ENCODE results near the gene LAMA4.

The LAMA4 gene

DNA sequence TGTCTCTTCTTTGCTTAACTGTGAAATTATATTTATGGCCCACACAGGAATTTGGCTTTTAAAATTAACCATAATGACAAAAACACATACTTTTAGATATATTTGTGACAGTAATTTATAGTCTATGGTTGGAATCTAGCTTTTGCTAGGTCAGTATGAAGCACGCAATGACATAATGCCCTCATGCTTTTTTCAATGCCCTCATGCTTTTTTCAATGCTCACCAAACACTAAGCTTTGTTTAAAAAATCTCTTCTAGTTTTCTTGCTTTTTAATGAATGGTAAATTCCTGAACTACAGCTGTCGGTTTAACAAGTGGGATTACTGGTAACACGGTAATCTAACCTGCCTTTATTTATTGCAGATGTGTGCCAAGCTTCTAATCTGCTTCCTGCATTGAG lies 187.8 kb downstream of the LAMA4 start:
- H3K4me1 ChIP-seq: no peaks in the 10 kb centered on the region
- H3K27ac ChIP-seq: no peak overlapping the region
- H3K27me3 ChIP-seq: no peaks in the 10 kb centered on the region
- no peak for DNase-seq
- peaks cover 8 to 26% (median 12%) of the 10 kb centered on the region in 3 donors for H3K36me3 ChIP-seq
- no peaks in the 10 kb centered on the region for H3K9me3 ChIP-seq
- TF ChIP-seq, protein P1, sequence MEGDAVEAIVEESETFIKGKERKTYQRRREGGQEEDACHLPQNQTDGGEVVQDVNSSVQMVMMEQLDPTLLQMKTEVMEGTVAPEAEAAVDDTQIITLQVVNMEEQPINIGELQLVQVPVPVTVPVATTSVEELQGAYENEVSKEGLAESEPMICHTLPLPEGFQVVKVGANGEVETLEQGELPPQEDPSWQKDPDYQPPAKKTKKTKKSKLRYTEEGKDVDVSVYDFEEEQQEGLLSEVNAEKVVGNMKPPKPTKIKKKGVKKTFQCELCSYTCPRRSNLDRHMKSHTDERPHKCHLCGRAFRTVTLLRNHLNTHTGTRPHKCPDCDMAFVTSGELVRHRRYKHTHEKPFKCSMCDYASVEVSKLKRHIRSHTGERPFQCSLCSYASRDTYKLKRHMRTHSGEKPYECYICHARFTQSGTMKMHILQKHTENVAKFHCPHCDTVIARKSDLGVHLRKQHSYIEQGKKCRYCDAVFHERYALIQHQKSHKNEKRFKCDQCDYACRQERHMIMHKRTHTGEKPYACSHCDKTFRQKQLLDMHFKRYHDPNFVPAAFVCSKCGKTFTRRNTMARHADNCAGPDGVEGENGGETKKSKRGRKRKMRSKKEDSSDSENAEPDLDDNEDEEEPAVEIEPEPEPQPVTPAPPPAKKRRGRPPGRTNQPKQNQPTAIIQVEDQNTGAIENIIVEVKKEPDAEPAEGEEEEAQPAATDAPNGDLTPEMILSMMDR (IDR thresholded peaks at IDR 0.05): no peak
- intact Hi-C loops (cut with DNase I; ENCODE audit: low total_unique reads): no loop called here
- H3K4me3 ChIP-seq: no peak overlapping the region

DNA sequence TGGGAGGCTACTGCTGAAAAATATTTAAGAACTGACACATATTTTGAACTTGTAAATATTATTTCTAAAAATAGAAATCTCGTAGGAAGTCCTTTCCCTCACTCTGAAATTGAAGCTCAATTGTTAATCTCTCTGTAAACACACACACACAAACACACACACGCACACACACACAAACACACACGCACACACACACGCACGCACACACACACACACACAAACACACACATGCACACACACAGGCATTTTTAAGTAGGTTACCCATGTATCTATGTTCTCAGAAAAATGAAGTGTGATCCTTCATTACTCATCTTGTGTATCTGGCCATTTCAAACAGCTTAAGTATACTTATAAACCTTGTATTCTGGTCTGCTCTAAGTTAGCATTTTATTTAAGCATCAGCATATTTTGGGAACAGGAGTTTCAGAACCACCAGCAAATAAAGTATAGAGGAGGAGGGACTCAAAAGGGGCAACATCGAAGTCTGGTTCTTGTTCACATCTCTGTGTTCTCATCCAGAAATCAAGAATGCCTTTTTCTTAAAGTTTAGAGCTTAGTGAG lies 188.9 kb downstream of the LAMA4 start:
- TF ChIP-seq, protein P1 (IDR thresholded peaks at IDR 0.05): no peak
- no peaks in the 10 kb centered on the region for H3K27me3 ChIP-seq
- no peaks in the 10 kb centered on the region for H3K9me3 ChIP-seq
- H3K27ac ChIP-seq: no peak overlapping the region
- DNase-seq: no peak
- intact Hi-C loops (cut with DNase I; ENCODE audit: low total_unique reads): no loop called here
- peaks cover 0 to 15% (median 11%) of the 10 kb centered on the region in 3 donors for H3K36me3 ChIP-seq
- H3K4me1 ChIP-seq: no peaks in the 10 kb centered on the region
- H3K4me3 ChIP-seq: no peak overlapping the region

DNA sequence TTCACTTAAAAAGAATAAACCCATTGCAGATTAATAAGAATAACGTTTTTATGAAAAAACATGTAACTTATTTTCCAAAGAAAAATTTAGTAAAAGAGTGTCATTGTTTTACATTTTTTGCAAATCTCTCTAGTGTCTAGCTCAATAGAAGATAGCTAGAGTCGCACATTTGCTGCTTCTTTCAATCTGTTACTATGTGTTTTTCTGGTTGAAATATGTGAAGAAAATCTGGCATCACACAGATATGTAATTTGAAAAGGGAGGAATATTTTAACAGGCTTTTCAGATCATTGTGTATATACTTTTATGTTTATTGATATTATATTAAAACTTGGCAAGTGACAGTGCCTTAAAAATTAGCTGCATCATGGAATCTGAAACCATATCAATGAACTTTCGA lies 191.4 kb downstream of the LAMA4 start:
- TF ChIP-seq, protein P1 (IDR thresholded peaks at IDR 0.05): no peak
- no peak for DNase-seq
- Histone ChIP-seq H3K4me3 (no peak overlapping the region), H3K27me3 (no peaks in the 10 kb centered on the region), H3K4me1 (no peaks in the 10 kb centered on the region), H3K36me3 (no peaks in the 10 kb centered on the region), H3K27ac (no peak overlapping the region), H3K9me3 (no peaks in the 10 kb centered on the region)
- intact Hi-C loops (cut with DNase I; ENCODE audit: low total_unique reads): no loop called here

DNA sequence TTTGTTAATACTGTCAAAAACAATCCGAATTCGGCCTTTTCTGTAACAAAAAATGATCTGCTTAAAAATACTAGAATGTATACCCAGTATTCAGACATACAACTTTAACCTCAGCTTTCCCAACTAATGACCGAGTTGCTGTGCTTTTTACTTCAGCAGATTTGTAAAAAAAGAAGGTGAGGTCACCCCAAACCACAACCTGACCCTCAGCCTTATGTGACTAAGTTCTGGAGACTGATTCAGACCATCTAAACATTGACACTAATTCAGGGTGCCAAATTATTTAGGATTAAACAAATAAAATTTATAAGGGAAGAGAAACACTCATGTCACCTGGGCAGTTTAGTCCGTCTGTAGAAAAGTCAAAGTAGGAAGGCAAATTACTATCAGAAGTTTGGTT lies 192.8 kb downstream of the LAMA4 start:
- no peak for DNase-seq
- Histone ChIP-seq H3K4me3 (no peak overlapping the region), H3K4me1 (no peaks in the 10 kb centered on the region), H3K27me3 (no peaks in the 10 kb centered on the region), H3K27ac (no peak overlapping the region), H3K9me3 (no peaks in the 10 kb centered on the region), H3K36me3 (no peaks in the 10 kb centered on the region)
- intact Hi-C loops (cut with DNase I; ENCODE audit: low total_unique reads): no loop called here
- TF ChIP-seq, protein P1 (IDR thresholded peaks at IDR 0.05): no peak
